ENCODE results near the gene LSM3. TPM values are rescaled to one million over a fixed set of nuclear protein-coding genes. Genes with fewer than 3 reads are reported as not detected.

LSM3 gene
- total RNA-seq, 4 donors from 2014 or later: 4.8 to 7.9 (median 5.8) TPM

DNA sequence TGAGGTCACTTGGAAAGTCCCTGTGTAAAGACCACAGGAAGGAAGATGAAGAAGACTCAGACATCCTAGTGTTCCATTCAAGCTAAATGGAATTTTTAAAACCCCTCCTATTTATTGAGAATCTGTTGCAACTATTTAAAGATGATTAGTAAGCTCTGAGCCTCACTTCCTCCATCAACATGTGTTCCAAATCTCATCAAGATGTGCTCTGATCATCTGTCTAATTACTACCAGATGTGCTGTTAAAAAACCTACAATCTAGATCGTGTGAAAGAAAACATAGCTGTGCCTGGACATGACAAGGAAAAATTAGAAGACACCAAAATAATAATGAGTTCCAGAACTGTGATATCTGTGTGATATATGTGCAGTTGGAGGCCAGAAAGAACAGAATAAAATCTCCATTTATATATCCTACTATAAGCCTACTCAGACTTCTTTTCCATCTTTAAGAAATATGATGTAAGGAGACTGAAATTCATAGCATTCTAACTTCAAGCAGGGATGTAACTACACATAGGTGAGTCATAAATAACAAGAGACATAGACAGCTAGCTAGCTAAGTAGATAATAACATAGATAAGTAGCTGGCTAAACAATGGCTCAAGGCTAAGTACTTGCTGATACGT, 8.0 kb upstream of the LSM3 start:
- Histone ChIP-seq H3K9me3 (no peaks in the 10 kb centered on the region), H3K27me3 (no peaks in the 10 kb centered on the region), H3K4me3 (no peak overlapping the region), H3K36me3 (peaks cover 0 to 75% (median 40%) of the 10 kb centered on the region in 3 donors), H3K27ac (no peak overlapping the region), H3K4me1 (peaks cover 0 to 26% (median 4%) of the 10 kb centered on the region in 4 donors)
- no peak for DNase-seq (ENCODE audit: low spot score in 2 of 2)
- 75 to 83% methylated on average over 2 of the region's 2 CpGs for WGBS, 2 donors
- TF ChIP-seq, protein P1, sequence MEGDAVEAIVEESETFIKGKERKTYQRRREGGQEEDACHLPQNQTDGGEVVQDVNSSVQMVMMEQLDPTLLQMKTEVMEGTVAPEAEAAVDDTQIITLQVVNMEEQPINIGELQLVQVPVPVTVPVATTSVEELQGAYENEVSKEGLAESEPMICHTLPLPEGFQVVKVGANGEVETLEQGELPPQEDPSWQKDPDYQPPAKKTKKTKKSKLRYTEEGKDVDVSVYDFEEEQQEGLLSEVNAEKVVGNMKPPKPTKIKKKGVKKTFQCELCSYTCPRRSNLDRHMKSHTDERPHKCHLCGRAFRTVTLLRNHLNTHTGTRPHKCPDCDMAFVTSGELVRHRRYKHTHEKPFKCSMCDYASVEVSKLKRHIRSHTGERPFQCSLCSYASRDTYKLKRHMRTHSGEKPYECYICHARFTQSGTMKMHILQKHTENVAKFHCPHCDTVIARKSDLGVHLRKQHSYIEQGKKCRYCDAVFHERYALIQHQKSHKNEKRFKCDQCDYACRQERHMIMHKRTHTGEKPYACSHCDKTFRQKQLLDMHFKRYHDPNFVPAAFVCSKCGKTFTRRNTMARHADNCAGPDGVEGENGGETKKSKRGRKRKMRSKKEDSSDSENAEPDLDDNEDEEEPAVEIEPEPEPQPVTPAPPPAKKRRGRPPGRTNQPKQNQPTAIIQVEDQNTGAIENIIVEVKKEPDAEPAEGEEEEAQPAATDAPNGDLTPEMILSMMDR (IDR thresholded peaks at IDR 0.05): no peak
- no peak for TF ChIP-seq POLR2A (IDR thresholded peaks at IDR 0.05)
- TF ChIP-seq EP300 (IDR thresholded peaks at IDR 0.05): no peak

DNA sequence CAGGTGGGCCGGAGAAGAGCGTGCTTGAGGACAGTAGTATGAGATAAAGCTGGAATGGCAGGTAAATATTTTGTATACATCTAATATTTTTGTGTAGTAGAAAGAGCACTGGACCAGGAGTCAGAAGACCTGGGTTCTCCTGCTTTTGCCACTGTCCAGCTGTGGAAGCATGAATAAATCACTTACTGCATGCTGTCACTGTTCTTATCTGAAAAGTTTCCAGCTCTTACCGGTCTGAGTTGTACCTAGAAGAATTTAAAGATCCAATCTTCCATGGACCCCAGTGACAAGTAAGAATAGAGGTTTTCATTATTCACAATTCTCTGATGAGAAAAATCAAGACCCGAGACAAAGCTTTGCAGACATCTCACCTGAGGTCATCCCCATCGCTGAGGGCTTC, 6.1 kb upstream of the LSM3 start:
- no peak overlapping the region for H3K4me3 ChIP-seq
- no peak for DNase-seq (ENCODE audit: low spot score in 2 of 2)
- no peak for TF ChIP-seq EP300 (IDR thresholded peaks at IDR 0.05)
- no peak for TF ChIP-seq POLR2A (IDR thresholded peaks at IDR 0.05)
- TF ChIP-seq, protein P1 (IDR thresholded peaks at IDR 0.05): no peak
- H3K27ac ChIP-seq: no peak overlapping the region
- H3K27me3 ChIP-seq: no peaks in the 10 kb centered on the region
- peaks cover 0 to 57% (median 25%) of the 10 kb centered on the region in 3 donors for H3K36me3 ChIP-seq
- 92 to 95% methylated on average over 5 of the region's 5 CpGs for WGBS, 2 donors
- peaks cover 0 to 45% (median 11%) of the 10 kb centered on the region in 4 donors for H3K4me1 ChIP-seq
- no peaks in the 10 kb centered on the region for H3K9me3 ChIP-seq

DNA sequence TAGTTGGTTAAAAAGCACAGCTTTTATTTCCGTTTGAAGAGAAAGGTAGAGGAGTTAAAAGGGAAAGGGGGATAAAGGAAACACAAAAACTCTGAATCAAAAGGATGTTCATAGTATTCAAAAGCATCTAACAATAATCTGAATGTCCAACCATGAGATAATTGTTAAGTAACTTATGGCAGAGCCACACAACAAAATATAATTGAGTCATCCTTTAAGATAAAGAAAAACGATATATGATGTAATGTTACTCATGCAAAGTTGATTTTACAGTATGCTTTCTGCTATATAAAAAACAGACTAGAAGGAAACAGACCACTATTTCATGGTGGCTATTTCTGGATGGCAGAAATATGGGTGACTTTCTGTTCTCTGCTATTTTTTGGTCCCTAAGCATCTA, 4.1 kb upstream of the LSM3 start:
- DNase-seq (ENCODE audit: low spot score in 2 of 2): no peak
- WGBS, 2 donors: 58 to 63% methylated on average over 2 of the region's 2 CpGs
- Histone ChIP-seq H3K9me3 (no peaks in the 10 kb centered on the region), H3K4me1 (peaks cover 0 to 54% (median 17%) of the 10 kb centered on the region in 4 donors), H3K36me3 (peaks cover 0 to 37% (median 15%) of the 10 kb centered on the region in 3 donors), H3K27me3 (no peaks in the 10 kb centered on the region), H3K27ac (no peak overlapping the region), H3K4me3 (no peak overlapping the region)
- no peak for TF ChIP-seq POLR2A (IDR thresholded peaks at IDR 0.05)
- TF ChIP-seq, protein P1 (IDR thresholded peaks at IDR 0.05): no peak
- TF ChIP-seq EP300 (IDR thresholded peaks at IDR 0.05): no peak

DNA sequence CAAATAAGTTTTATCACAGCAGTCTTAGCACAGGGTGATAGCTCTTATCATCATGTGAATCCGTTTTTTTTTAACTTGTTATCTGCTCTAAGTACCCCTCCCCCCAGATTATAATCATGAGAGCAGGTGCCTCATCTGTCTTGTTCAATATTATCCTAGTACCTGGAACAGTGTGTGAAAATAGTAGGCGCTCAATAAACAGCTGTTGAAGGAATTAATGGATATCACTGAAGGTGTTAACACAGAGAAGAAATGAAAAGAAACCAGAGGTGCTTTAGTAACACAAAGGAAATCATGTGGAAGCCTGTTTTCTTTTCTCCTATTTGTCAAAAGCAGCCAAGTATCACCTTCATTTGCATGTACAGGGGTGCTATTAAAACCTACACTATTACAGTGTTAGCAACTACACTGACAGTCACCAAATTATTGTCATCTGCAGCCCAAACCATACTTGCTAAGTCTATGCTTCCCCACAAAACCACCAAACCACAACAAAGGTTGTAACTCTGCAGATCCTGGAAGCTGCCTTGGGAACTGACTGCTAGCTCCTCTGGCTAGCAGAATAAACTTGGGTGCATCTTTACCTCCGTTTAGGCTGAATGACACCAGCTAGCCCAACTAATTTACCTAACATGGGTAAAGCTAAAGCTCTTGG, 3.1 kb upstream of the LSM3 start:
- no peak for DNase-seq (ENCODE audit: low spot score in 2 of 2)
- H3K9me3 ChIP-seq: no peaks in the 10 kb centered on the region
- peaks cover 0 to 64% (median 19%) of the 10 kb centered on the region in 4 donors for H3K4me1 ChIP-seq
- no peaks in the 10 kb centered on the region for H3K27me3 ChIP-seq
- peaks cover 0 to 27% (median 15%) of the 10 kb centered on the region in 3 donors for H3K36me3 ChIP-seq
- TF ChIP-seq, protein P1 (IDR thresholded peaks at IDR 0.05): no peak
- H3K27ac ChIP-seq: no peak overlapping the region
- WGBS, 2 donors: 71 to 81% methylated on average over 3 of the region's 3 CpGs
- H3K4me3 ChIP-seq: no peak overlapping the region

DNA sequence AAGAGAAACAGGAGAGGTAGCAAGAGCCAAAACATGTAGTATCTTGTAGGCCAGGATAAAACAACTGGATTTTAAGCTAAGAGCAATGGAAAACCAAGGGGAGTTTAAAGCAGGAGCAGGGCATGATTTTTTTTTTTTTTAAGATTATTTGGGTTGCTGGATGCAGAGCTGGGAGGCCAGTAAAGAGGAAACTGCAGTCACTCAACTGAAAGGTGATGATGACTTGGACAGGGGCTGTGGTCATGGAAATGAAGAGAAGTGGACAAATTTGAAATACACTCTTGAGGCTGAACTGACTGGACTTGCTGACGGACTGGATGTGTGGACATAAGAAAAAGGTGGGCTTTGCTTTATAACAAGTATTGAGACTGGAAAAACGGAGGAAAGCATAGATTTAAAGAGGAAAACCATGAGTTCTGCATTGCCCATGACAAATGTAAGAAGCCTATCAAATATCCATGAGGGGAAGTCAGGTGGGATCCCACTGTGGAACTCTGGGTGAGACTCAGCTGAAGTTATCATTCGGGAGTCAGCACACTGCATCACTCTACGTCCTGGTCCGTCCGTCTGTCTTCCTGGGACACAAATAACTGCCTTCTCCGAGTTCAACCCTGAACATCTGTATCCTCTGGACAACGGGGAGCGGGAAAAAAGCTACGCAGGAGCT, 904 bp upstream of the LSM3 start:
- 4 to 5% methylated on average over 10 of the region's 10 CpGs for WGBS, 2 donors
- Histone ChIP-seq H3K27ac (peak overlapping the region; percentile 85 to 99 (median 98)), H3K27me3 (no peaks in the 10 kb centered on the region), H3K9me3 (no peaks in the 10 kb centered on the region), H3K36me3 (peaks cover 0 to 20% (median 0%) of the 10 kb centered on the region in 3 donors), H3K4me3 (peak overlapping the region; percentile 79 to 99 (median 93)), H3K4me1 (peaks cover 0 to 71% (median 19%) of the 10 kb centered on the region in 4 donors)
- TF ChIP-seq, protein P1 (IDR thresholded peaks at IDR 0.05): no peak
- TF ChIP-seq EP300 (IDR thresholded peaks at IDR 0.05): no peak
- no peak for TF ChIP-seq POLR2A (IDR thresholded peaks at IDR 0.05)
- peak in 1 of 2 donors; percentile 38 for DNase-seq (ENCODE audit: low spot score in 2 of 2)
